BJ (cell line): ENCODE data around the gene TMEM69. TPM values are rescaled to one million over a fixed set of nuclear protein-coding genes. Genes with fewer than 3 reads are reported as not detected.
"Not testable (repeated sequence)": the region's sequence is repeated elsewhere in the genome, so short reads cannot be mapped to it uniquely, and the experiment has no call there.

Source experiments
- CTCF ChIA-PET: fragments of 350-600 bp; formaldehyde crosslinking; extraction: SDS; loops from one replicate; lab custom pipeline; 2021; ENCODE audit warnings: antibody characterized with exemption, inconsistent platforms; lab: Yijun Ruan, JAX
- POLR2A ChIA-PET: fragments of 300-600 bp; sonication (Branson Sonifier 250); formaldehyde crosslinking; extraction: SDS; loops from one replicate; lab custom pipeline; 2021; ENCODE audit warnings: antibody characterized with exemption; lab: Charles Lee
- DNase-seq: peaks from one replicate; pipeline ENCODE4 v3.0.0-alpha.2; 2011; ENCODE audit warnings: low read depth
- H3K27me3 ChIP-seq: 2 replicates; pipeline ENCODE4 v1.6.0; 2011; ENCODE audit warnings: low read length; ENCODE audit not compliant: control insufficient read depth, insufficient read depth
- H3K36me3 ChIP-seq: 2 replicates; pipeline ENCODE4 v1.5.1; 2011; ENCODE audit warnings: low read length; ENCODE audit not compliant: control insufficient read depth, insufficient read depth
- H3K4me3 ChIP-seq: 2 replicates; pipeline ENCODE4 v1.5.1; 2011; ENCODE audit warnings: low read depth, mild to moderate bottlenecking, control low read depth, low read length
- polyA plus RNA-seq: library from polyadenylated mRNA; depleted of rRNA; stranded (reverse); fragments of >200 nt; gene quantifications from 2 replicates; pipeline ENCODE4 v1.2.3, GENCODE V29; 2011
- TF ChIP-seq, protein P1 (sequence below): IDR thresholded peaks from 2 replicates; pipeline ENCODE4 v1.5.1; 2011; ENCODE audit warnings: low read depth, mild to moderate bottlenecking, control low read depth, inconsistent platforms, low read length, moderate library complexity; ENCODE audit not compliant: insufficient read depth

TMEM69 gene
- polyA plus RNA-seq, 1 experiment: 37.9 TPM

DNA sequence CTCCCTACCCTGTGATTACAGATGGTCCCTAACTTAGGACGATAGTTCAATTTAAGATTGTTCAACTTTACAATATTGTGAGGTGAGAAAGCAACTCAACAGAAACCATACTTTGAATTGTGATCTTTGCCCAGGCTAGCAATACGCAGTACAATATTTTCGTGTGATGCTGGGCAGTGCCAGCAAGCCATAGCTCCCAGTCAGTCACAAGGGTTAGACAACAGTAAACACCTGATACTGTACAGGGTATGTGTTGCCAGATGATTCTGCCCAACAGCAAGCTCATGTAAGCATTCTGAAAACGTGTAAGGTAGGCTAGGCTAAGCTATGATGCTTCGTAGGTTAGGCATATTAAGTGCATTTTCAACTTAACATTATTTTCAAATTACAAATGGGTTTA is 13.5 kb upstream of the TMEM69 start:
- no peak overlapping the region for H3K4me3 ChIP-seq
- H3K27me3 ChIP-seq: no peaks in the 10 kb centered on the region
- POLR2A ChIA-PET: no interaction called here
- TF ChIP-seq, protein P1, sequence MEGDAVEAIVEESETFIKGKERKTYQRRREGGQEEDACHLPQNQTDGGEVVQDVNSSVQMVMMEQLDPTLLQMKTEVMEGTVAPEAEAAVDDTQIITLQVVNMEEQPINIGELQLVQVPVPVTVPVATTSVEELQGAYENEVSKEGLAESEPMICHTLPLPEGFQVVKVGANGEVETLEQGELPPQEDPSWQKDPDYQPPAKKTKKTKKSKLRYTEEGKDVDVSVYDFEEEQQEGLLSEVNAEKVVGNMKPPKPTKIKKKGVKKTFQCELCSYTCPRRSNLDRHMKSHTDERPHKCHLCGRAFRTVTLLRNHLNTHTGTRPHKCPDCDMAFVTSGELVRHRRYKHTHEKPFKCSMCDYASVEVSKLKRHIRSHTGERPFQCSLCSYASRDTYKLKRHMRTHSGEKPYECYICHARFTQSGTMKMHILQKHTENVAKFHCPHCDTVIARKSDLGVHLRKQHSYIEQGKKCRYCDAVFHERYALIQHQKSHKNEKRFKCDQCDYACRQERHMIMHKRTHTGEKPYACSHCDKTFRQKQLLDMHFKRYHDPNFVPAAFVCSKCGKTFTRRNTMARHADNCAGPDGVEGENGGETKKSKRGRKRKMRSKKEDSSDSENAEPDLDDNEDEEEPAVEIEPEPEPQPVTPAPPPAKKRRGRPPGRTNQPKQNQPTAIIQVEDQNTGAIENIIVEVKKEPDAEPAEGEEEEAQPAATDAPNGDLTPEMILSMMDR: no peak
- CTCF ChIA-PET: interaction anchor here (1.5 kb wide), 1 partner anchor 8 kb away, joined by 3 read pairs; no protein-coding TSS in a partner anchor
- 0 out of 2 replicates have a peak, but pooled peaks cover 1% of the 10 kb centered on the region for H3K36me3 ChIP-seq
- DNase-seq: no peak

DNA sequence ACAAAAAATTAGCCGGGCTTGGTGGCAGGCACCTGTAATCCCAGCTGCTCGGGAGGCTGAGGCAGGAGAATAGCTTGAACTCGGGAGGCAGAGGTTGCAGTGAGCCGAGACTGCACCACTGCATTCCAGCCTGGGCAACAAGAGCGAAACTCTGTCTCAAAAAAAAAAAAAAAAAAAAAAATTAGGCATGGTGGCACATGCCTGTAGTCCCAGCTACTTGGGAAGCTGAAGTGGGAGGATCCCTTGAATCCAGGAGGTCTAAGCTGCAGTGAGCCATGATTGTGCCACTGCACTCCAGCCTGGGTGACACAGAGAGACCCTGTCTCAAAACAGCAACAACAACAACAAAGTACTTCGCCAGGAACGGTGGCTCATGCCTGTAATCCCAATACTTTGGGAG is 11.4 kb upstream of the TMEM69 start:
- H3K27me3 ChIP-seq, POLR2A ChIA-PET, CTCF ChIA-PET, DNase-seq, H3K36me3 ChIP-seq, H3K4me3 ChIP-seq: not testable (repeated sequence)

DNA sequence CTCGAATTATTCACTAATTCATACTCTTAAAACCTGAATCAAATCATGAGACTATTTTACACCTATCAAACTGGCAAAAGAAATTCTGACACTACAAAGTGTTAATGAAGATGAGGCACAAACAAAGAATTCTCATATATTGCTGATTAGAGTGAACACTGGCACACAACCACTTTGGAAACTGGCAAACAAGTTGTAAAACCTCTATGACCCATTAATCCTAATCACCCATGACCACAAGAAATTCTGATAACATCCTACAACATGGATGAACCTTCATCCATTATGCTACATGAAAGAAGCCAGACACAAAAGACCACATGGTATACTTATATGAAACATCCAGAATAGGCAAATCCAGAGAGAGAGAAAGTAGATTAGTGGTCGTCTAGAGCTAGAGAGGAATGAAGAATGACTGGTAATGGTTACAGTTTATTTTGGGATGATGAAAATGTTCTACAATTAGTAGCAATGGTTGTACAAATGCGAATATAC is 10.2 kb upstream of the TMEM69 start:
- TF ChIP-seq, protein P1: no peak
- H3K27me3 ChIP-seq: no peaks in the 10 kb centered on the region
- H3K4me3 ChIP-seq: no peak overlapping the region
- ChIA-PET CTCF (no interaction called here), POLR2A (no interaction called here)
- DNase-seq: no peak
- H3K36me3 ChIP-seq: 0 out of 2 replicates have a peak, but pooled peaks cover 1% of the 10 kb centered on the region

DNA sequence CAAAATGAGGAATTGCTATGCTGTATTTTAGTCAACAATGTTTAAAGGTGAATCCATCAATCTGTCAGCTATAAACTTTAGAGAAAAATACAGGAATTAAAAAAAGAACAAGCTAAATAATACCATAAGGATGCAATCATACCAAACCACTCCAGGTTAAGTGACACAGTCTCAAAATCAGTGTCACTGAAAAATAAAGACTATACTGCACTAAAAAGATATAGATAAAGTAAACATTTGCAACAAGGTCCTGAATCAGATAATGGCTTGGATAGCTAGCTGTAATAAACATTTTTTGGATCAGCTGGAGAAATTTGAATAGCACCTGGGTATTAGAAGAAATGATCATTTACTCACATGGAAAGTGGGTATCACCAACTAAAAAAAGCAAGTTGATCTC is 9.5 kb upstream of the TMEM69 start:
- Histone ChIP-seq H3K36me3 (0 out of 2 replicates have a peak, but pooled peaks cover 1% of the 10 kb centered on the region), H3K27me3 (no peaks in the 10 kb centered on the region), H3K4me3 (no peak overlapping the region)
- TF ChIP-seq, protein P1: no peak
- DNase-seq: no peak
- ChIA-PET CTCF (no interaction called here), POLR2A (no interaction called here)

DNA sequence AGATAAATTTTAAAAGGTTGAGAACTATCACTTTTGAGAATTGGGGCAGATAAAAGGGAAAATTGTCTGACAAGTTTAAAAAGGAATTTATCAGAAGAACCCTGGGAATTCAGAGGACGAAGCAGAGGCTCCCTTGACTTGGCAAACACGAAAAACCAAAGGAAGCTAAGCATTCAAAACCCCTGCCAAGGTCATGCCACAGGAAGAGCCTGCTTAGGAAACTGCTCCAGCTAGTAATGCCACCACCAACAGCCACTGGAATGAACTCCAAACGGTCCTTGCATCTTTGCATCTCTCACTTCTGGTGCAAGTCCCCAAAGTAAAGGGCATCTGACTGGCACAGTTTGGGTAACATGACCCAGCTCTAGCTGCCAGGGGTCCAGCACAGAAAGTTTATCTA is 8.9 kb upstream of the TMEM69 start:
- ChIA-PET POLR2A (no interaction called here), CTCF (no interaction called here)
- TF ChIP-seq, protein P1: no peak
- DNase-seq: no peak
- H3K27me3 ChIP-seq: no peaks in the 10 kb centered on the region
- 0 out of 2 replicates have a peak, but pooled peaks cover 1% of the 10 kb centered on the region for H3K36me3 ChIP-seq
- H3K4me3 ChIP-seq: no peak overlapping the region

DNA sequence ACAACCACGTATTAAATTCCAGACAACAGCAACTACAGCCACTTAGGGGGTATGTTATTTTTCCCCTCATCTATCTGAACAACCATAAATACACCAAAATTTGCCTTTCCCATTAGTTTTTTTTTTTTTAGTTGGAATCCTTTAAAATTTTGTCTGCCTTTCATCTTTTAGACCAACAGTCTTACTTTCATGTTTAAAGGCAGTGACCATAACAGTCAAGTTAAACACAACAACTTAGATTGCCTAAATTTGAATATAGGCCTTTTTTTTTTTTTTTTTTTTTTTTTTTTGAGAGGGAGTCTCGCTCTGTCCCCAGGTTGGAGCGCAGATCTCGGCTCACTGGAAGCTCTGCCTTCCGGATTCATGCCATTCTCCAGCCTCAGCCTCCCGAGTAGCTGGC is 5.0 kb upstream of the TMEM69 start:
- ChIA-PET POLR2A (no interaction called here), CTCF (no interaction called here)
- no peak overlapping the region for H3K4me3 ChIP-seq
- TF ChIP-seq, protein P1: no peak
- no peaks in the 10 kb centered on the region for H3K27me3 ChIP-seq
- 0 out of 2 replicates have a peak, but pooled peaks cover 1% of the 10 kb centered on the region for H3K36me3 ChIP-seq
- DNase-seq: no peak
